HG02870 (cell line): ENCODE results near the gene KDM4B.

Source experiments
- ATAC-seq: cut with Tn5 transposase; IDR thresholded peaks from one replicate; pipeline ENCODE4 v1.9.1; 2021; ENCODE audit warnings: mild to moderate bottlenecking, moderate library complexity; ENCODE audit not compliant: unreplicated experiment

The KDM4B gene

GRCh38 chr19:4984106-4984380 lies 15.1 kb downstream of the KDM4B start:
- ATAC-seq: no peak

DNA sequence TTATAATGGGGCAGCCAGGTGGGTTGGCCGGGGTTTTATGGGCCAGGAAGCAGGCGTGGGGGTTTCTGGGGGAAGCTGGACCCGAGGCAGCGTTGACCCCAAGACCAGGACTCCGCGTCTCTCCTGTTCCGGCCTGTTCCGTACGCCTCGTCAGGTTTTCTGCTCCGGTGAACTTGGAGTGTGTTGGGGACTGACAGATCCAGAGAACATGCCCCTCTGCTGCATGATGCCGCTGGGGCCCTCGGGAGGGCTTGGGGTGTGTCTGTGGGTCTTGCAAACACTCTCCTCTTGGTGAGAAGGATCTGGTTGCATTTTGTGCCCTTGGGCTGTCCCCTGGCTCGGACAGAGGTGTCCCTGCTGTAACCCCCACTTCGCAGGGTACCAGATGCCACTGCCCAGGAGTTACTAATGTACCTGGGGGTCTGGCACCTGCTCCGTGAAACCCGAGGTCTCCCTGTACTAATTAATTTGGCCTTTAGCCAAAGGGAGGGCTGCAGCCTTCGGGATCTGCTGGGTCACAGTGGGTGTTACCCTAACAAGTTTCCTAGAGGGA lies 15.6 kb downstream of the KDM4B start:
- no peak for ATAC-seq

GRCh38 chr19:4985551-4985991 lies 16.7 kb downstream of the KDM4B start:
- no peak for ATAC-seq

DNA sequence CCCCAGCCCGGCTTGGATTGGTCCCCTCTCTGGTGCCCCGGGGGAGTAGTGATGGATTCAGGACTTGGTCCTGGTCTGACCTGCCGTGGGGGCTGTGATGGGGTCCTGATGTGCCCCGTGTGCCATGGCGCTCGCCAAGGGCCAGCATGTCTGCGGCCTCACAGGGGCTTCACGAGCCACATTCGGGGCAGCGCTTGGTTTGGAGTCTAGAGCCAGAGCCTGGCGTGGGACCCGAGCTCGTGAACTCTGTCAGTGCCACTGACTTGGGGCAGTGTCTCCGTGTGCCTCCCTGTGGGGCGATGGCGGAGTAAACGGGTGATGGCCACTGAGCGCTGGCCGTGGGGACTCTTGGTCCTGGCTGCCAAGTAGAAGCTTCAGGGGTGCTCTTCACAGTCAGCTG lies 17.1 kb downstream of the KDM4B start:
- ATAC-seq: no peak

GRCh38 chr19:4986471-4986891 lies 17.6 kb downstream of the KDM4B start:
- ATAC-seq: no peak

GRCh38 chr19:4987256-4987655 lies 18.3 kb downstream of the KDM4B start:
- ATAC-seq: no peak

DNA sequence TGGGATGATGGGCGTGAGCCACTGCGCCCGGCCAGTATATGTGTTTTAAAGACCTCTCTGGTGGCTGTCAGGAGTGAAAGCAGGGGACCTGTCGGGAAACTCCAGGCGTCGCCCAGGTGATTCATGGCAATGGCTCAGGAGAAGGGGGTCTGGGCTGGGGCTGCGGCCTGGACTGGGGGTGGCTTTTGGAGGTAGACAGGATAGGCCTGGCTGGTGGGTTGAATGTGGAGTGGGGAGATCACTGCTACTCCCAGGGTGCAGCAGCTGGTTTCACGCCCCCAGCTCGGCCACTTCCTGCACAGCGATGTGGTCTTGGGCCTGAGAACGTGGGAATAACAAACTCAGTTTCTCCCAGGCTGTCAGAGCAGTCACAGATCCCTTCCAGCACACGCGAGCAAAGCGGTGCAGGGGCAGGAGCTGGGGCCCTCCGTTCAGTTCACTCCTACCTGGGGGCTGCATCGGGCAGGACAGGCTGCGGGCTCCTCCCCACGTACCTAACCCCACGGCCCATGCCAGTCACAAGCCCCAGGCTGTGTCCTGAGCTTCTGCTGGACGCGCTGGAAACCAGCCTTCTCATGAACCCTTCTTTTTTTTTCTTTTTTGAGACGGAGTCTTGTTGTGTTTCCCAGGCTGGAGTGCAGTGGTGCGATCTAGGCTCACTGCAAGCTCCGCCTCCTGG lies 18.9 kb downstream of the KDM4B start:
- no peak for ATAC-seq

GRCh38 chr19:4988770-4989251 lies 19.9 kb downstream of the KDM4B start:
- no peak for ATAC-seq

DNA sequence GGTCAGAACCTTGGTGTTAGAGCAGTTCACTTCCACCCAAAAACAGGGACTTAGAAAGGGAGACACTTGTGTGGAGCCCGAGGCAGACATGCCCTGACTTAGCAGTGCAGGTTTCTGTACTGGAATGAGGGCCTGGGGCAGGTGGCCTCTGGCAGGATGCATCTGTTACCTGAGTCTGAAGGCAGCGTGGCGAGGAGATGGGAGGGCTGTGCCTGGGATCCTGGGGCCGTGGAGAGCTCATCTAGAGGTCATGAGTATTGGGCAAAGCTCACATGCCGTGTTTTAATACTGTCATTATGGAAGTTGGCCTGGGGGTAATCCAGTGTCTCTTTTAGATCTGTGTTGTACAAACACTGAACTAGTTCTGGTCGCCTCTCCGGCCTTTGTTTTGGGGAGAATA lies 21.4 kb downstream of the KDM4B start:
- ATAC-seq: no peak

- no peak for ATAC-seq
These were observed 22.6 kb downstream of the KDM4B start for GRCh38 chr19:4991538-4991937.

DNA sequence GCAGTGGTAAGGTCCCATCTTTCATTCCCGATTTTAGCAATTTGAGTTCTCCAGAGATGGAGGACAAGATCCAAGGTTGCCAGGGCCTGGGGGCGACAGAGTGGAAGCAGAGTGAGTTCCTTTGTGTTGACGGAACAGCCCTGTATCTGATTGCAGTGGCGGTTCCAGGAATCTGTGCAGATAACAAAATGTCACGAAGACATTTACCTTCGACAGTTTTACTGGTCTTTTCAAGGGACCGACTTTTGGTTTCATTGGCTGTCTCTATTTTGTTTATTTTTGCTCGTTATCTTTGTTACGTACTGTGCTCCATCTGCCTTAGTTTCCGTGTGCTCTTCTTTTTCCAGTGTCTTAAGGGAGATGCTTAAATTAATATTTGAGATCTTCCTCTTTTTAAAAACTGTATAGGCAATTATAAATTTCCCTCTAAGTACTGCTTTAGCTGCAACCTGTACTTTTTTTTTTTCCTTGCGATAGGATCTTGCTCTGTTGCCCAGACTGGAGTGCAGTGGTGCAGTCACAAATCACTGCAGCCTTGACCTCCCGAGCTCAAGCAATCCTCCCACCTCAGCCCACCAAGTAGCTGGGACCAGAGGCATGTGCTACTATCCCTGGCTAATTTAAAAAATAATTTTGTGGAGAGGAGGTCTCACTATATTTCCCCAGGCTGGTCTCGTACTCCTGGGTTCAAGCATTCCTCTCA lies 23.2 kb downstream of the KDM4B start:
- no peak for ATAC-seq

DNA sequence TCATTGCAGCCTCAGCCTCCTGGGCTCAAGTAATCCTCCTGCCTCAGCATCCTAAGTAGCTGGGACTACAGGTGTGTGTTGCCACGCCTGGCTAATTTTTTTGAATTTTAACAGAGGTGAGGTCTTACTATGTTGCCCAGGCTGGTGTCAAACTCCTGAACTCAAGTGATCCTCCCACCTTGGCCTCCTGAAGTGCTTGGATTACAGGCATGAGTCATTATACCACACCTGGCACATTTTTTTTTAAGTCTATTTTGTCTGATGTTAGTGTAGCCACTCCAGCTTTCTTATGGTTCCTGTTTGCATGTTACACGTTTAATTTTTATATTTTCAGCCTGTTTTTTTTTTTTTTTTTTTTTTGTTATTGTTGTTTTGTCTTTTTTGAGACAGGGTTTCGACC lies 24.8 kb downstream of the KDM4B start:
- no peak for ATAC-seq

GRCh38 chr19:4996701-4997100 lies 27.8 kb downstream of the KDM4B start:
- no peak for ATAC-seq

GRCh38 chr19:4997297-4997696 lies 28.4 kb downstream of the KDM4B start:
- ATAC-seq: no peak

GRCh38 chr19:5000120-5000611 lies 31.3 kb downstream of the KDM4B start:
- no peak for ATAC-seq

DNA sequence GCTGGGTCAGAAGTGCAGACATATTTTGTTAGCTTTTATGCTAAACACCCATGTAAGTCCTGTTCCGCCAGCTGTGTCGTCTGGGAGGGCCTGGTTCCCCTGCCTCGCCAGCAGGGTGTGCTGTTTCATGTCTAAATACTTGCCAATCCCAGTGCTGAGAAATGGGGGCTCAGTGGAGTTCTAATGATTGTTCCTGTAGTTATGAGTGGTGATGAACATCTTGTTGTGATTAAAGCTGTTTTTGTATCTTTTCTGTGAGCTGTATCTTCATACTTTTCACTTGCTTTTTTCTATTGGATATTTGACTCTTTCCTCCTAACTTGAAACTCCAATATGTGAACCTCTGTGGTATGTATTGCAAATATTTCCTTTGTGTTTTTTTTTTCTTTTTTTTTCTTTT lies 32.7 kb downstream of the KDM4B start:
- ATAC-seq: no peak

DNA sequence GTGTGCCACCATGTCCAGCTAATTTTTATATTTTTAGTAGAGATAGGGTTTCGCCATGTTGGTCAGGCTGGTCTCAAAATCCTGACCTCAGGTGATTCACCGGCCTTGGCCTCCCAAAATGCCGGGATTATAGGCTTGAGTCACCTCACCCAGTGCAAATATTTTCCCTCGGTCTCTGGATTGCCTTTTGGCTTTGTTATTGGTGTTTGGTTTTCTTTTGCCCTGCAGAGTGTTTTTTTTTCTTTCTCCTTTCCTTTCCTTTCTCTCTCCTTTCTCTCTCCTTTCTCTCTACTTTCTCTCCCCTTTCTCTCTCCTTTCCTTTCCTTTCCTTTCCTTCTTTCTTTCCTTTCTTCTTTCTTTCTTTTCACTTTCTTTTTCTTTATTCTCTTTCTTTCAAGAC lies 33.2 kb downstream of the KDM4B start:
- ATAC-seq: no peak

- no peak for ATAC-seq
These were observed 34.9 kb downstream of the KDM4B start for GRCh38 chr19:5003781-5004180.

- ATAC-seq: no peak
These were observed 36.2 kb downstream of the KDM4B start for GRCh38 chr19:5005096-5005495.

- no peak for ATAC-seq
These were observed 37.3 kb downstream of the KDM4B start for GRCh38 chr19:5006201-5006600.

DNA sequence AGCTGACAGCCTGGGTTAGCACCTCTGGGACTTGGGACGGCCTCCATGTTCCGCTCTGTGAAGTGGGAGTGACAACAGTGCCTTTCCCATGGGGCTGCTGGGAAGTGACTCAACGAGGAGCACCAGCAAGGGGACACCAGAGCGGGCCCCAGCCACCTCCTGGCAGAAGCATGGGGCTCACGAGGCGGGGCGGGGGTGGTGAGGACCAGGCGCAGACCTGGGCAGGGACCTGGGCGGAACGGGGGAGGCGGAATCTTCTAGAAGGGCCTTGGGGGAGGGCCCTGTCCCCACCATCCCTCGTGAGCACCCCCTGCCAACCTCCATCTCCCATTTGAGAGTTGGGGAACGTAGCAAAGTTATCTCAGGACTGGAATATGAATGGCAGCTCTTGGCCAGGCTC lies 37.9 kb downstream of the KDM4B start:
- ATAC-seq: no peak
